ELF-1 (cell line): ENCODE results near the gene ODF4.
"Not testable (repeated sequence)": the region's sequence is repeated elsewhere in the genome, so short reads cannot be mapped to it uniquely, and the experiment has no call there.

Experiments
- DNase-seq: peaks from one replicate; pipeline ENCODE4 v3.0.0-alpha.2; 2016; ENCODE audit warnings: low read depth, low spot score

ODF4 gene

DNA sequence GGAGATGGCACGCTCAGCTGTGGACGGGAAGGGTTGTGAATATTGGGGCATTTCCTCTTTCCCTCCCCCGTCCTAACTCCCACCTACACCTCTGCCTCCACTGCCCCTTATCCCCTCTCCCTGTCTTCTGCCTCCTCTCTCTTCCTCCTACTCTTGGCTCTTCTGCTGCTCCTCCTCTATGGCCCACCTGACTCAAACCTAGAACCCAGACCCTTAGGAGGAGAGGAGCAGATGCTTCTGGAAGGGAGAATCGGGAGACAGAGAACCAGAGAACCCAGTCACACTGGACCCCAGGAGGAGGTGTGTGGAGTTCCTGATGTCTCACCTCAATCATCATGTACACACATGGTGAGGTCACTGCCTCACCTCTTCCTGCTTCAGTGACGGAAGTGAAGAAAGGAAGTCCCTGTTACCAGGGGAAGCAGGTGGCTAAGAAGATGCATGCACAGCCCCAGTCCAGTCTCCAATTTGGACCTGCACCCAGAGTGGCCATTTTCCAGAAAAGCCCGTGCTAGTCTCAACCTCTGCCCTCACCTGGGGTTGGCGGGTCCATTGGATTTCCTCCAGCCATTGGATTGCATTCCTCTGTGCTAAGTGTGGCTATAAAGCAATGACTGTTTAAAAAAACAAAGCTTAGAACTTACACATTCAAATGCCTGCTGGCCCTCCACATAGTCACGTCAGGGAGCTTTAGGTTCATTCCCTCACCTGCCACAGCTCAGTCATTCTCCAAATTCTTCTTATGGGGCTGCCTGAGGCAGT, 54.0 kb downstream of the ODF4 start:
- DNase-seq: peak; percentile 44

DNA sequence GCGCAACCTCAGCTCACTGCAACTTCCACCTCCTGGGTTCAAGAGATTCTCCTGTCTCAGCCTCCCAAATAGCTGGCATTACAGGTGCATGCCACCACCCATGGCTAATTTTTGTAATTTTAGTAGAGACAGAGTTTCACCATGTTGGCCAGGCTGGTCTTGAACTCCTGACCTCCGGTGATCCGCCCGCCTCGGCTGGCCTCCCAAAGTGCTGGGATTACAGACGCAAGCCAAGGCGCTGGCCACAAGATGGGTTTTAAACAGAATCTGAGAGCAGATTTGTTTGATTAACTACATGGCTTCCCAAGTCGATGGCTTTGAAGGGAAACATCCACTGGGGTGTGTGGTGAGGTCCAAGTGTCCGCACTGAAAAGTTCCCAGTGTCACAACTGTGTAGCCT, 54.9 kb downstream of the ODF4 start:
- not testable (repeated sequence) for DNase-seq
